Measurements from ENCODE around the gene SMO.
A peak's percentile ranks its signal among the peaks of the same experiment; 100 is the strongest.

SMO gene

GRCh38 chr7:129202058-129202777 is 13.8 kb downstream of the SMO start:
- Histone ChIP-seq H3K4me3 (ENCODE audit: low read depth, low read length, poor library complexity, severe bottlenecking) (no peak overlapping the region), H3K27me3 (ENCODE audit: insufficient read depth, low read length) (peaks cover 9% of the 10 kb centered on the region; the same call in 1 of the 2 replicates), H3K79me2 (ENCODE audit: insufficient read depth, low read length) (no peaks in the 10 kb centered on the region), H4K20me1 (ENCODE audit: insufficient read depth, low read length) (no peaks in the 10 kb centered on the region), H3K27ac (ENCODE audit: low read depth, low read length, poor library complexity, severe bottlenecking) (no peak overlapping the region), H3K4me1 (ENCODE audit: insufficient read depth, low read length, severe bottlenecking) (peaks cover 5% of the 10 kb centered on the region), H3K9ac (ENCODE audit: low read length) (no peak overlapping the region), H3K9me3 (ENCODE audit: low read length) (no peaks in the 10 kb centered on the region), H3K36me3 (ENCODE audit: insufficient read depth, low read length) (no peaks in the 10 kb centered on the region), H3F3A (ENCODE audit: insufficient read depth, low read length) (no peaks in the 10 kb centered on the region), H2AFZ (ENCODE audit: low read length) (no peak overlapping the region), H3K9me2 (ENCODE audit: low read depth, low read length) (no peaks in the 10 kb centered on the region), H3K4me2 (ENCODE audit: low read length) (no peak overlapping the region)
- TF ChIP-seq EZH2 (IDR thresholded peaks at IDR 0.05; ENCODE audit: borderline replicate concordance, low read length): no peak
- TF ChIP-seq CTCF (IDR thresholded peaks at IDR 0.05; ENCODE audit: low read length): no peak

GRCh38 chr7:129203050-129203741 is 14.8 kb downstream of the SMO start:
- no peak overlapping the region for H3K9ac ChIP-seq (ENCODE audit: low read length)
- H4K20me1 ChIP-seq (ENCODE audit: insufficient read depth, low read length): no peaks in the 10 kb centered on the region
- H3F3A ChIP-seq (ENCODE audit: insufficient read depth, low read length): no peaks in the 10 kb centered on the region
- H3K4me3 ChIP-seq (ENCODE audit: low read depth, low read length, poor library complexity, severe bottlenecking): no peak overlapping the region
- no peaks in the 10 kb centered on the region for H3K79me2 ChIP-seq (ENCODE audit: insufficient read depth, low read length)
- no peak overlapping the region for H2AFZ ChIP-seq (ENCODE audit: low read length)
- no peaks in the 10 kb centered on the region for H3K36me3 ChIP-seq (ENCODE audit: insufficient read depth, low read length)
- no peak overlapping the region for H3K27ac ChIP-seq (ENCODE audit: low read depth, low read length, poor library complexity, severe bottlenecking)
- peaks cover 9% of the 10 kb centered on the region; the same call in 1 of the 2 replicates for H3K27me3 ChIP-seq (ENCODE audit: insufficient read depth, low read length)
- H3K9me3 ChIP-seq (ENCODE audit: low read length): no peaks in the 10 kb centered on the region
- no peak overlapping the region for H3K4me2 ChIP-seq (ENCODE audit: low read length)
- TF ChIP-seq EZH2 (IDR thresholded peaks at IDR 0.05; ENCODE audit: borderline replicate concordance, low read length) (no peak), CTCF (IDR thresholded peaks at IDR 0.05; ENCODE audit: low read length) (no peak)
- no peaks in the 10 kb centered on the region for H3K9me2 ChIP-seq (ENCODE audit: low read depth, low read length)
- peaks cover 5% of the 10 kb centered on the region for H3K4me1 ChIP-seq (ENCODE audit: insufficient read depth, low read length, severe bottlenecking)

- no peaks in the 10 kb centered on the region for H4K20me1 ChIP-seq (ENCODE audit: insufficient read depth, low read length)
- peaks cover 9% of the 10 kb centered on the region; the same call in 1 of the 2 replicates for H3K27me3 ChIP-seq (ENCODE audit: insufficient read depth, low read length)
- H3K4me2 ChIP-seq (ENCODE audit: low read length): peak overlapping the region; percentile 13; the same call in 1 of the 2 replicates
- no peaks in the 10 kb centered on the region for H3K9me2 ChIP-seq (ENCODE audit: low read depth, low read length)
- H3K27ac ChIP-seq (ENCODE audit: low read depth, low read length, poor library complexity, severe bottlenecking): no peak overlapping the region
- no peaks in the 10 kb centered on the region for H3F3A ChIP-seq (ENCODE audit: insufficient read depth, low read length)
- no peaks in the 10 kb centered on the region for H3K36me3 ChIP-seq (ENCODE audit: insufficient read depth, low read length)
- H3K4me1 ChIP-seq (ENCODE audit: insufficient read depth, low read length, severe bottlenecking): peaks cover 5% of the 10 kb centered on the region
- H3K79me2 ChIP-seq (ENCODE audit: insufficient read depth, low read length): no peaks in the 10 kb centered on the region
- no peaks in the 10 kb centered on the region for H3K9me3 ChIP-seq (ENCODE audit: low read length)
- H3K9ac ChIP-seq (ENCODE audit: low read length): no peak overlapping the region
- no peak overlapping the region for H3K4me3 ChIP-seq (ENCODE audit: low read depth, low read length, poor library complexity, severe bottlenecking)
- no peak overlapping the region for H2AFZ ChIP-seq (ENCODE audit: low read length)
- no peak for TF ChIP-seq CTCF (IDR thresholded peaks at IDR 0.05; ENCODE audit: low read length)
- TF ChIP-seq EZH2 (IDR thresholded peaks at IDR 0.05; ENCODE audit: borderline replicate concordance, low read length): no peak
Measured at GRCh38 chr7:129205126-129205818, 16.8 kb downstream of the SMO start.

All from OCI-LY1 (cell line).